ENCODE results near the gene HSD3B7. TPM values are rescaled to one million over a fixed set of nuclear protein-coding genes. Genes with fewer than 3 reads are reported as not detected.

The HSD3B7 gene
- total and polyA plus RNA-seq, 10 donors, result 5.3 to 24.5 (median 18.1) TPM

DNA sequence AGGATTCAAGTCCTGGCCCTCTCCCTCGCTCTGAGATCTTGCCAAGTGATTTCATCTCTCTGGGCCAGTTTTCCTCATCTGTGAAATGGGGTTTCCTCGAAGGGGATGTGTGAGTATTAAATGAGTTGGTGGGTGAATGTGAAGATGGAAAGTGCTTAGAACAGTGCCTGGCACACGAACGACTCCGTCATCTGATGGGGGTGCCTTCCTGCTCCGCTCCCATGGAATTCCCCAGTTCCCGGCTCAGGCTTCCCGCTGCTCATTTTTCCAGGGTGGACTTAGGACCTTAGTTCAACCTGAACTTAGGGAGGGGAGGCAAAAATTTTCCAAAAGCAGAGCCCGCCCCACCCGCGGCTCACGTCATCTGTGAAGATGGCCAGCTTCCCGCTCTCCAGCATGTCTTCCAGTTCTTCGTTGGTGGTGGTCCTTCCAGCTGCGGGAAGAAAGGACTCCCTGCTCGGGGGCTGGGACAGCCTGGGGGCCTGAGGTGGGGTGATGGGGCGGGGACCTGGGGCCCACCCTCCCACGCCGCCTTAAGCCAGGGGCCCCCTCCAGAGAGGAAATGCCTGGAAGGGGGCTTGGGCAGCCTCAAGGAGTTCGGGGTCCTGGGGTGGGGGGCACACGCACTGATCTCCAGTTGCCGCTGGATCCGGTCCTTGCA, 11.4 kb downstream of the HSD3B7 start:
- peaks cover 0 to 28% (median 17%) of the 10 kb centered on the region in 6 donors for H3K4me1 ChIP-seq
- 30 to 48% (median 32%) methylated on average over 18 to 23 of the region's 23 CpGs for WGBS, 5 donors
- TF ChIP-seq POLR2A (IDR thresholded peaks at IDR 0.05) (no peak), POLR2AphosphoS5 (IDR thresholded peaks at IDR 0.05) (no peak)
- TF ChIP-seq, protein P1, sequence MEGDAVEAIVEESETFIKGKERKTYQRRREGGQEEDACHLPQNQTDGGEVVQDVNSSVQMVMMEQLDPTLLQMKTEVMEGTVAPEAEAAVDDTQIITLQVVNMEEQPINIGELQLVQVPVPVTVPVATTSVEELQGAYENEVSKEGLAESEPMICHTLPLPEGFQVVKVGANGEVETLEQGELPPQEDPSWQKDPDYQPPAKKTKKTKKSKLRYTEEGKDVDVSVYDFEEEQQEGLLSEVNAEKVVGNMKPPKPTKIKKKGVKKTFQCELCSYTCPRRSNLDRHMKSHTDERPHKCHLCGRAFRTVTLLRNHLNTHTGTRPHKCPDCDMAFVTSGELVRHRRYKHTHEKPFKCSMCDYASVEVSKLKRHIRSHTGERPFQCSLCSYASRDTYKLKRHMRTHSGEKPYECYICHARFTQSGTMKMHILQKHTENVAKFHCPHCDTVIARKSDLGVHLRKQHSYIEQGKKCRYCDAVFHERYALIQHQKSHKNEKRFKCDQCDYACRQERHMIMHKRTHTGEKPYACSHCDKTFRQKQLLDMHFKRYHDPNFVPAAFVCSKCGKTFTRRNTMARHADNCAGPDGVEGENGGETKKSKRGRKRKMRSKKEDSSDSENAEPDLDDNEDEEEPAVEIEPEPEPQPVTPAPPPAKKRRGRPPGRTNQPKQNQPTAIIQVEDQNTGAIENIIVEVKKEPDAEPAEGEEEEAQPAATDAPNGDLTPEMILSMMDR (IDR thresholded peaks at IDR 0.05 in 8 of 11, conservative IDR thresholded peaks at IDR 0.05 in 3 of 11), result no peak
- H3K36me3 ChIP-seq, result no peaks in the 10 kb centered on the region
- no peak for DNase-seq
- peak overlapping the region; percentile 27 to 76 (median 44) for H3K4me3 ChIP-seq
- intact Hi-C loops (cut with DNase I; ENCODE audit: low total_unique reads), result no loop called here
- peaks cover 0 to 10% (median 0%) of the 10 kb centered on the region in 7 donors for H3K27me3 ChIP-seq (replicated peaks in 1 of 7)
- H3K9me3 ChIP-seq, result no peaks in the 10 kb centered on the region
- H3K27ac ChIP-seq, result peak overlapping the region; percentile 53 to 90 (median 79)

DNA sequence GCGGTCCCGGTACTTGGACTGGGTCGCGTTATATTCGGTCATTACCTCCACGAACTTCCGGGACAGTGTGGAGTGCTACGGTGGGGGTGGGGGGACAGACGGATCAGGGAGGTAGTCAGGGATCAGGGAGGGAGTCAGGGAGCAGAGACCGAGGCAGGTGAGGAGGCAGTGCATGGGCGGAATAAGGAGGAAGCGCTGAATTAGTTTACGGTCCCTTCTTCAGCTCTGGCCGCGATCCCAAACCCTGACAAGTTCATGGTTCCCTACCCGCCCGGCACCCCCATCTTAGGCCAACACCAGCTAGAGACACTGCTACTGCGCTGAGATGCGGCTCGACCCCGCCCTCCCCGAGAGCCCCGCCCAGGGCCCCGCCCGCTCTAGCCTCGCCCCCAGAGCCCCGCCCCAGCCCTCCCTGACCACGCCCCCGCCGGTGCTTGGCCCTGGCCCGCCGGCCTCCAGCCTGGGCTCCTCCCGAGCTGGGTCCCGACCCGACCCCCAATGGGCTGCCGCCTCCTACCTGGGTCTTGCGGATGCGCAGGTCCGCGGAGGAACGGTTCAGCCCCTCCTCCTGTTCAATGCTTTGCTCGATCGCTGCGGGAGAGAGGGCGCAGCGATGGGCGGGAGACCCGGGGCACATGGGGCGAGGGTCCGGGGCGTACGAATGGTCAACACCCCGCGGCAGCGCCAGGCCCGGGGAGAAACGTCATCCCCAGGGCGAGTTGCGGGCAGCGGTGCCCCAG, 12.1 kb downstream of the HSD3B7 start:
- H3K36me3 ChIP-seq, result no peaks in the 10 kb centered on the region
- DNase-seq, result peak; percentile 96
- no peaks in the 10 kb centered on the region for H3K9me3 ChIP-seq
- 2 to 8% (median 3%) methylated on average over 34 to 60 of the region's 60 CpGs for WGBS, 5 donors
- peaks cover 0 to 28% (median 17%) of the 10 kb centered on the region in 6 donors for H3K4me1 ChIP-seq
- intact Hi-C loops (cut with DNase I; ENCODE audit: low total_unique reads), result no loop called here
- H3K27ac ChIP-seq, result peak overlapping the region; percentile 11 to 90 (median 79)
- peak overlapping the region; percentile 28 to 76 (median 44) for H3K4me3 ChIP-seq
- peaks cover 0 to 10% (median 0%) of the 10 kb centered on the region in 7 donors for H3K27me3 ChIP-seq (replicated peaks in 1 of 7)
- TF ChIP-seq, protein P1 (IDR thresholded peaks at IDR 0.05 in 8 of 11, conservative IDR thresholded peaks at IDR 0.05 in 3 of 11), result no peak
- TF ChIP-seq POLR2AphosphoS5 (IDR thresholded peaks at IDR 0.05) (peak; percentile 75 to 82 (median 80)), POLR2A (IDR thresholded peaks at IDR 0.05) (peak in 2 of 3 donors; percentile 12 to 30)

DNA sequence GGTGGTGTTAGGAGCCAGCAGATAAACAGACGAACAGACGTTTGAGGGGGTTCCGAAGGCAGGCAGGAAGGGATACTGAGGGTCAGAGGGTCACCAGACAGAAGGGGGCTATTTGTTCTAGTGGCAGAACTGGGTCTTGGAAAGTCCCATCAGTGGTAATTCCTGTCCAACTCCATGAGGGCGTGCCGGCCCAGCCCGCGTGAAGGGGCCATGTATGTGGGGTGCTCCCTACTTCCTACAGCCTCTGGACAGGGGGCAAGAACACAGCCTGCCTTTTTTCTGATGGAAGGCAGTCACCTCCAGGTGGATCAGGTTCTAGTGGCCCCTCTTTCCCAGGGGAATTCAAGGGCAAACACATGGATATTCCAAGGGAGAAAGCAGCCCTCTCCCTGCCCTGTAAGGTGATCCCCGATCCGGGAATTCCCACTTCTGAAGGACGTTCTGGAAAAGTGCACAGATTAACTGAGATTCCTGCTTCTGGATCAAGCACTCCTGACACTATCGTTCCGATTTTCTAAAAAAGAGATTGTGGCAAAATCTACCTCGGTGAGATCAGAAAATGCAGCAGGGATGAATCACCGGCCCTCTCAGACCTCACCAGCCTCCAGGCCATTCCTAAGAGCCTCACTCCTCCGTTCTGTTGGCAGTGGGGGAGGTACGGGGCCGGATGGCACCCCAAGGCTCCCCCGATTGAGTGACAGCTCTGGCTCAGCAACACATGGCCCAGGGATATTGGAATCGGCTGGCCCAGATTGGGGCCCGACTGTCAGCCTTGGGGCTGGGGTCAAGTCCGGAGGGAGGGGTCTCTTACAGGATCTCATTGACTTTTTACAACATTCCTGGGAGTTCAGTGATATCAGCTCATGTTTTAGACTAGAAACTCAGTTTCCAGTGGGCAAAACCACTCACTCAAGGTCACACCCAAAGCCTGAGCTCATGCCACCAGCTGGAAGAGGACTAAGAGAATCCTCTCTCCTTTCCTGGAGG, 13.0 kb downstream of the HSD3B7 start:
- intact Hi-C loops (cut with DNase I; ENCODE audit: low total_unique reads), result no loop called here
- WGBS, 5 donors, result 66 to 73% (median 68%) methylated on average over 21 of the region's 21 CpGs

More for the DNA sequence above, 13.0 kb downstream of the HSD3B7 start:
- Histone ChIP-seq H3K4me3 (peak overlapping the region; percentile 28 to 76 (median 44)), H3K36me3 (no peaks in the 10 kb centered on the region), H3K27me3 (replicated peaks in 1 of 7) (peaks cover 0 to 10% (median 0%) of the 10 kb centered on the region in 7 donors), H3K27ac (peak overlapping the region; percentile 11 to 90 (median 79)), H3K9me3 (no peaks in the 10 kb centered on the region), H3K4me1 (peaks cover 0 to 28% (median 17%) of the 10 kb centered on the region in 6 donors)
- no peak for TF ChIP-seq POLR2A (IDR thresholded peaks at IDR 0.05)
- TF ChIP-seq, protein P1 (IDR thresholded peaks at IDR 0.05 in 8 of 11, conservative IDR thresholded peaks at IDR 0.05 in 3 of 11), result no peak
- no peak for TF ChIP-seq POLR2AphosphoS5 (IDR thresholded peaks at IDR 0.05)
- DNase-seq, result no peak

Measured in spleen (tissue), 11 donors.